T-cell (primary cell): Measurements from ENCODE around the gene ROBO2. TPM values are rescaled to one million over a fixed set of nuclear protein-coding genes. Genes with fewer than 3 reads are reported as not detected.

Source experiments
- ATAC-seq, 4 experiments: fragments of 200-7000 bp in 3 of 4; fragments of 150-1000 bp in 1 of 4; cut with Tn5 transposase; replicated peaks in 1 of 4; 1 replicate in 3 of 4; 2 replicates in 1 of 4; pipeline ENCODE4 v1.10.0; 2021; ENCODE audit warnings: moderate library complexity in 3 of 4, mild to moderate bottlenecking in 2 of 4, moderate number of reproducible peaks in 1 of 4
- CTCF ChIA-PET, 2 donors: fragments of 300-600 bp; sonication (Branson Sonifier 250); formaldehyde crosslinking; loops; one replicate each; lab custom pipeline; 2022; ENCODE audit warnings: antibody characterized with exemption in 2 of 2; lab: Charles Lee
- POLR2A ChIA-PET, 2 donors: fragments of 300-600 bp; sonication (Branson Sonifier 250); formaldehyde crosslinking; loops; one replicate each; lab custom pipeline; 2022; ENCODE audit warnings: antibody characterized with exemption in 2 of 2; lab: Charles Lee
- DNase-seq, 35 experiments: peaks; one replicate each; pipeline versions ENCODE4 v3.0.0 to v3.0.0-alpha.2; 2013 to 2023
- H3K27ac ChIP-seq: one replicate; pipeline ENCODE4 v1.5.1; 2013; ENCODE audit warnings: low read length
- H3K27me3 ChIP-seq, 2 experiments: replicated peaks in 1 of 2; 1 replicate in 1 of 2; 2 replicates in 1 of 2; pipeline versions ENCODE4 v1.6.1 to v1.7.0; 2013; ENCODE audit warnings: low read length in 1 of 2, mixed read lengths in 1 of 2; ENCODE audit not compliant: control insufficient read depth in 2 of 2, insufficient read depth in 2 of 2; ENCODE audit errors: extremely low read depth in 1 of 2
- H3K36me3 ChIP-seq, 2 donors: 1 replicate in 1 of 2; 2 replicates in 1 of 2; pipeline versions ENCODE4 v1.6.1 to v1.7.0; 2013; ENCODE audit warnings: low read length in 1 of 2; ENCODE audit not compliant: control insufficient read depth in 2 of 2, insufficient read depth in 1 of 2; ENCODE audit errors: extremely low read depth in 1 of 2
- H3K4me1 ChIP-seq, 2 experiments: 1 replicate in 1 of 2; 2 replicates in 1 of 2; pipeline versions ENCODE4 v1.6.1 to v1.7.0; 2013; ENCODE audit warnings: low read length in 2 of 2, mixed read lengths in 1 of 2; ENCODE audit not compliant: insufficient read depth in 2 of 2, control insufficient read depth in 1 of 2; ENCODE audit errors: extremely low read depth in 1 of 2
- H3K4me3 ChIP-seq, 2 donors: 1 replicate in 1 of 2; 2 replicates in 1 of 2; pipeline versions ENCODE4 v1.5.1 to v1.7.0; 2013; ENCODE audit warnings: mild to moderate bottlenecking in 2 of 2, low read length in 1 of 2, moderate library complexity in 1 of 2; ENCODE audit not compliant: control insufficient read depth in 1 of 2; ENCODE audit errors: extremely low read depth in 1 of 2
- H3K9me3 ChIP-seq: 2 replicates; pipeline ENCODE4 v1.7.0; 2013
- H3K27ac Mint-ChIP-seq, 2 donors: one replicate each; pipeline ENCODE4 v1.8.0; 2020 to 2021; ENCODE audit warnings: mild to moderate bottlenecking in 2 of 2, mixed read lengths in 2 of 2
- H3K27me3 Mint-ChIP-seq, 2 donors: one replicate each; pipeline ENCODE4 v1.8.0; 2021 to 2022; ENCODE audit warnings: mixed read lengths in 2 of 2
- H3K36me3 Mint-ChIP-seq: one replicate; pipeline ENCODE4 v1.8.0; 2021; ENCODE audit warnings: mixed read lengths
- H3K4me1 Mint-ChIP-seq, 3 donors: one replicate each; pipeline ENCODE4 v1.8.0; 2020 to 2022; ENCODE audit warnings: mixed read lengths in 3 of 3, mild to moderate bottlenecking in 1 of 3
- H3K4me3 Mint-ChIP-seq, 3 donors: one replicate each; pipeline ENCODE4 v1.8.0; 2020 to 2022; ENCODE audit warnings: mild to moderate bottlenecking in 3 of 3, mixed read lengths in 3 of 3, moderate library complexity in 3 of 3
- H3K9me3 Mint-ChIP-seq, 3 donors: one replicate each; pipeline ENCODE4 v1.8.0; 2020 to 2022; ENCODE audit warnings: mixed read lengths in 3 of 3
- WGBS: methylation state at CpG from one replicate; pipeline ENCODE4 v1.1.5; 2013; ENCODE audit warnings: missing lambda C conversion rate; ENCODE audit not compliant: insufficient coverage; 5-methylcytosine and 5-hydroxymethylcytosine counted together
- total RNA-seq, 35 experiments: library from RNA in 6 of 35; stranded (reverse) in 6 of 35; fragments of 120-200 nt in 1 of 35; gene quantifications; one replicate each; pipeline versions ENCODE4 v1.2.1 to v1.2.4 and lab custom pipeline; 2013 to 2026

ROBO2 gene
- total RNA-seq, 5 donors from 2014 or later (not counting 1 experiment from before 2014, with no cell fraction given), result not detected

GRCh38 chr3:77601823-77602415 is 562.0 kb downstream of the ROBO2 start:
- 73% methylated on average over 5 of the region's 9 CpGs for WGBS
- no peak overlapping the region for H3K27ac Mint-ChIP-seq

GRCh38 chr3:77602722-77603121 is 562.8 kb downstream of the ROBO2 start:
- H3K27ac ChIP-seq, result no peak overlapping the region
- 88% methylated on average over 1 of the region's 3 CpGs for WGBS
- Mint-ChIP-seq H3K27me3 (no peaks in the 10 kb centered on the region), H3K36me3 (no peaks in the 10 kb centered on the region), H3K27ac (no peak overlapping the region), H3K4me3 (no peak overlapping the region), H3K4me1 (no peaks in the 10 kb centered on the region), H3K9me3 (peaks cover 5 to 32% (median 26%) of the 10 kb centered on the region in 3 donors)
- POLR2A ChIA-PET, result no interaction called here
- no peaks in the 10 kb centered on the region for H3K27me3 ChIP-seq
- DNase-seq (no peak), ATAC-seq (no peak)
- no peak overlapping the region for H3K4me3 ChIP-seq
- no peaks in the 10 kb centered on the region for H3K36me3 ChIP-seq
- no peaks in the 10 kb centered on the region for H3K4me1 ChIP-seq
- no peaks in the 10 kb centered on the region for H3K9me3 ChIP-seq
- CTCF ChIA-PET, result no interaction called here

More at GRCh38 chr3:77601823-77602415, 562.0 kb downstream of the ROBO2 start:
- ATAC-seq (no peak), DNase-seq (no peak)
- Mint-ChIP-seq H3K9me3 (peaks cover 9 to 33% (median 24%) of the 10 kb centered on the region in 3 donors), H3K4me1 (no peaks in the 10 kb centered on the region), H3K4me3 (no peak overlapping the region), H3K36me3 (no peaks in the 10 kb centered on the region), H3K27me3 (no peaks in the 10 kb centered on the region)
- Histone ChIP-seq H3K9me3 (no peaks in the 10 kb centered on the region), H3K36me3 (no peaks in the 10 kb centered on the region), H3K27me3 (no peaks in the 10 kb centered on the region), H3K4me1 (no peaks in the 10 kb centered on the region), H3K27ac (no peak overlapping the region), H3K4me3 (no peak overlapping the region)
- ChIA-PET POLR2A (no interaction called here), CTCF (no interaction called here)

- H3K27ac ChIP-seq, result no peak overlapping the region
- peaks cover 3 to 23% (median 23%) of the 10 kb centered on the region in 3 donors for H3K9me3 Mint-ChIP-seq
- H3K4me3 Mint-ChIP-seq, result no peak overlapping the region
- H3K27me3 Mint-ChIP-seq, result no peaks in the 10 kb centered on the region
- ATAC-seq, result no peak
- H3K4me1 Mint-ChIP-seq, result no peaks in the 10 kb centered on the region
- WGBS, result no CpG with 5 or more reads among the region's 2 CpGs
- H3K9me3 ChIP-seq, result no peaks in the 10 kb centered on the region
- no peak for DNase-seq
- H3K36me3 ChIP-seq, result no peaks in the 10 kb centered on the region
- no peaks in the 10 kb centered on the region for H3K4me1 ChIP-seq
- no peak overlapping the region for H3K27ac Mint-ChIP-seq
- no peak overlapping the region for H3K4me3 ChIP-seq
- CTCF ChIA-PET, result no interaction called here
- POLR2A ChIA-PET, result no interaction called here
- no peaks in the 10 kb centered on the region for H3K36me3 Mint-ChIP-seq
- H3K27me3 ChIP-seq, result no peaks in the 10 kb centered on the region
Observed at GRCh38 chr3:77605308-77605707, 565.4 kb downstream of the ROBO2 start.

GRCh38 chr3:77605865-77606264 is 566.0 kb downstream of the ROBO2 start:
- H3K4me1 Mint-ChIP-seq, result no peaks in the 10 kb centered on the region
- Histone ChIP-seq H3K36me3 (no peaks in the 10 kb centered on the region), H3K27ac (no peak overlapping the region), H3K9me3 (no peaks in the 10 kb centered on the region), H3K4me1 (no peaks in the 10 kb centered on the region), H3K4me3 (no peak overlapping the region), H3K27me3 (no peaks in the 10 kb centered on the region)
- H3K4me3 Mint-ChIP-seq, result no peak overlapping the region
- ATAC-seq (no peak), DNase-seq (no peak)
- ChIA-PET POLR2A (no interaction called here), CTCF (no interaction called here)
- peaks cover 3 to 23% (median 21%) of the 10 kb centered on the region in 3 donors for H3K9me3 Mint-ChIP-seq
- H3K27ac Mint-ChIP-seq, result no peak overlapping the region
- no peaks in the 10 kb centered on the region for H3K27me3 Mint-ChIP-seq
- WGBS, result no CpG with 5 or more reads among the region's 1 CpG
- H3K36me3 Mint-ChIP-seq, result no peaks in the 10 kb centered on the region

- Mint-ChIP-seq H3K4me1 (no peaks in the 10 kb centered on the region), H3K4me3 (no peak overlapping the region), H3K27me3 (no peaks in the 10 kb centered on the region), H3K27ac (no peak overlapping the region), H3K36me3 (no peaks in the 10 kb centered on the region), H3K9me3 (peaks cover 3 to 23% (median 21%) of the 10 kb centered on the region in 3 donors)
- Histone ChIP-seq H3K9me3 (no peaks in the 10 kb centered on the region), H3K27me3 (no peaks in the 10 kb centered on the region), H3K36me3 (no peaks in the 10 kb centered on the region), H3K27ac (no peak overlapping the region), H3K4me3 (no peak overlapping the region), H3K4me1 (no peaks in the 10 kb centered on the region)
- no CpG with 5 or more reads among the region's 2 CpGs for WGBS
- ChIA-PET POLR2A (no interaction called here), CTCF (no interaction called here)
- DNase-seq (no peak), ATAC-seq (no peak)
Observed at GRCh38 chr3:77606372-77606771, 566.5 kb downstream of the ROBO2 start.

GRCh38 chr3:77618686-77619085 is 578.8 kb downstream of the ROBO2 start:
- Mint-ChIP-seq H3K27ac (no peak overlapping the region), H3K9me3 (peaks cover 8 to 22% (median 10%) of the 10 kb centered on the region in 3 donors), H3K4me1 (no peaks in the 10 kb centered on the region), H3K4me3 (no peak overlapping the region), H3K27me3 (no peaks in the 10 kb centered on the region), H3K36me3 (no peaks in the 10 kb centered on the region)
- ChIA-PET POLR2A (no interaction called here), CTCF (no interaction called here)
- WGBS, result 67% methylated on average over 2 of the region's 3 CpGs
- Histone ChIP-seq H3K4me3 (no peak overlapping the region), H3K9me3 (no peaks in the 10 kb centered on the region), H3K36me3 (no peaks in the 10 kb centered on the region), H3K4me1 (no peaks in the 10 kb centered on the region), H3K27ac (no peak overlapping the region), H3K27me3 (no peaks in the 10 kb centered on the region)
- DNase-seq, result no peak
- ATAC-seq, result no peak

GRCh38 chr3:77620009-77620408 is 580.1 kb downstream of the ROBO2 start:
- Mint-ChIP-seq H3K4me3 (no peak overlapping the region), H3K9me3 (peaks cover 8 to 18% (median 15%) of the 10 kb centered on the region in 3 donors), H3K36me3 (no peaks in the 10 kb centered on the region), H3K27ac (no peak overlapping the region), H3K27me3 (no peaks in the 10 kb centered on the region), H3K4me1 (no peaks in the 10 kb centered on the region)
- ChIA-PET CTCF (no interaction called here), POLR2A (no interaction called here)
- Histone ChIP-seq H3K27me3 (no peaks in the 10 kb centered on the region), H3K27ac (no peak overlapping the region), H3K36me3 (no peaks in the 10 kb centered on the region), H3K4me3 (no peak overlapping the region), H3K4me1 (no peaks in the 10 kb centered on the region), H3K9me3 (no peaks in the 10 kb centered on the region)
- ATAC-seq, result no peak
- WGBS, result no CpG with 5 or more reads among the region's 1 CpG
- no peak for DNase-seq
